ENCODE data around the gene IDUA. TPM values are rescaled to one million over a fixed set of nuclear protein-coding genes. Genes with fewer than 3 reads are reported as not detected.

Gene IDUA
- total and polyA plus RNA-seq, 10 of the 15 experiments (the other 5 are each of a cell fraction or from before 2014, with no cell fraction given): 0.05 to 7.6 (median 1.4) TPM; not detected in 1

DNA sequence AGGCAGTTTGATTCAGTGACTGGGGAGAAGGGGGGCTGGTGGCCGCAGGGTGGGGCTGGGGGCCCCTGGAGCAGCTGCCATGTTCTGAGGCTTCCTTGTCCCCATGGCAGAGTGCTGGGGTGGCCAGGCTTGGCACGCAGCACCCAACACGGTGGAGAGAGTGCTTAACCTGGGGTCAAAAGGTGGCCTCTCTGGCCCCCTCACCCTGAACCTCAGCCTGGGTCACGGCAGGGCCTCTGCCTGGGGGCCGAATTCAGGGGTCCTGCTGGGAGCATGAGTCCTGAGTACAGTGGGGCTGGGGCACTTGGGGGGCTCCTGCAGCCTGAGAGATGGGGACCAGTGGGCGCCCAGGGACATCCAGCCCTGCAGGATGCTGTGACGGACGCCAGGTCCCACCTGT, 44.5 kb downstream of the IDUA start:
- Histone ChIP-seq H3K4me1 (ENCODE audit: control insufficient read depth, insufficient read depth, low read length) (no peaks in the 10 kb centered on the region), H2AFZ (ENCODE audit: control insufficient read depth, low read depth, low read length) (no peak overlapping the region), H3K9ac (ENCODE audit: control insufficient read depth, insufficient read depth, low read length) (no peak overlapping the region), H3K9me3 (replicated peaks; ENCODE audit: control insufficient read depth, insufficient read depth, low read length) (no peaks in the 10 kb centered on the region), H3K4me2 (ENCODE audit: control insufficient read depth, insufficient read depth) (no peak overlapping the region), H3K36me3 (ENCODE audit: control insufficient read depth in 2 of 2, insufficient read depth in 2 of 2, low read length in 1 of 2) (no peaks in the 10 kb centered on the region), H3K27me3 (replicated peaks in 1 of 2; ENCODE audit: control insufficient read depth in 2 of 2, insufficient read depth in 2 of 2, low read length in 1 of 2) (no peaks in the 10 kb centered on the region), H3K27ac (ENCODE audit: control insufficient read depth, insufficient read depth) (no peak overlapping the region), H4K20me1 (ENCODE audit: control insufficient read depth, insufficient read depth) (no peaks in the 10 kb centered on the region), H3K4me3 (no peak overlapping the region), H3K79me2 (ENCODE audit: control insufficient read depth, insufficient read depth, low read length) (no peaks in the 10 kb centered on the region)
- RAD21 ChIA-PET (ENCODE audit: unreplicated experiment): no interaction called here
- 20% methylated on average over 7 of the region's 8 CpGs for WGBS (ENCODE audit: insufficient coverage, insufficient replicate concordance, low lambda C conversion rate, missing lambda C conversion rate)
- no peak for ATAC-seq
- SMC1A ChIA-PET (ENCODE audit: uncharacterized antibody, unreplicated experiment): no interaction called here
- in situ Hi-C loops (cut with MboI): no loop called here
- BruUV-seq (replicated peaks): no TSS peak
- no peak for TF ChIP-seq YBX1 (IDR thresholded peaks at IDR 0.05)
- no peak for TF ChIP-seq POLR2AphosphoS2 (IDR thresholded peaks at IDR 0.05; ENCODE audit: low read depth, low read length)
- no peak for DNase-seq (ENCODE audit: low read depth, low spot score)
- intact Hi-C loops (cut with micrococcal nuclease; ENCODE audit: unreplicated experiment): no loop called here
- no peak for FAIRE-seq
- CTCF ChIA-PET: no interaction called here
- POLR2A ChIA-PET: no interaction called here

DNA sequence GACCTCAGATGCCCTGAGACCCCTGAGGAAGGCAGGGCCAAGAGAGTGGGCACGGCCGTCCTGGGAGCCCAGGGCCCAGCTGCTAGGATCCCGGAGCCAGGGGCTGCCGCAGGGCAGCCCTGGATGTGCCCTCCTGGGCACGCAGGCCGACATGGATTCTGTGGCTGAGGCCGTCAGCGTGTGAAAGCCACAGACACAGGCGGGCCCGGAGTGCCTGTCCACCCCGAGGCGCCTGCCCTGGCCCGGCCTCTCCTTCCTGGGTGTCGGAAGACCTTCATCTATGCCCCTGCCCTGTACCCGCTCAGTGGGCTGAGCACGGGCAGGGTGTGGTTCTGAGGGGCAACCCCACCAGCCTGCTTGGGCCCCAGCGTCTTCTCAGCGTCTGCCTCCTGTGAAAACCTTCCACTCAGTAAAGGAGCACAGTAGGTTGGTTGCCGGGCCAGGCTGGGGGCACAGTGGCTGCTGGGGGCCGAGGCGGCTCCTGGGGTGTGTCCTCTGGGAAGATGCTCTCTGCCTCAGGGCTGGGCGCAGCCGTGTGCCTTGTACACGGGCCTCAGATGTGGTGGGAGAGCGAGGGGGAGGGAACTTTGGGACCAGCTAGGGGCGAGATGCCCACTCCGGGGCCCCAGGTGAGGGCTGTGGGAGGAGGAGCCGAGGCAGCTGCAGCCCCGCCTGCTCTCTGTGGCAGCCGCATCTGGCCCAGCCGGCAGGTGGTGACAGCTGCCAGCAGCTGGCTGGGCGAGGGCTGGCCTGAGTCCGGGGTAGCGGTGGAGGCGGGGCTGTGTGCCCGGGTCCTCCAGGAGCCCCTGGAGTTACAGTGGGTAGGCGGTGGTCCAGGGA, 45.3 kb downstream of the IDUA start:
- no peaks in the 10 kb centered on the region for H3K9me3 ChIP-seq (replicated peaks; ENCODE audit: control insufficient read depth, insufficient read depth, low read length)
- no peaks in the 10 kb centered on the region for H4K20me1 ChIP-seq (ENCODE audit: control insufficient read depth, insufficient read depth)
- H3K27ac ChIP-seq (ENCODE audit: control insufficient read depth, insufficient read depth): no peak overlapping the region
- in situ Hi-C loops (cut with MboI) (no loop called here), intact Hi-C loops (cut with micrococcal nuclease; ENCODE audit: unreplicated experiment) (no loop called here)
- no peaks in the 10 kb centered on the region for H3K4me1 ChIP-seq (ENCODE audit: control insufficient read depth, insufficient read depth, low read length)
- CTCF ChIA-PET: no interaction called here
- no peak overlapping the region for H3K9ac ChIP-seq (ENCODE audit: control insufficient read depth, insufficient read depth, low read length)
- no peak overlapping the region for H3K4me3 ChIP-seq
- no peaks in the 10 kb centered on the region for H3K79me2 ChIP-seq (ENCODE audit: control insufficient read depth, insufficient read depth, low read length)
- peak; percentile 55 for ATAC-seq
- H3K36me3 ChIP-seq (ENCODE audit: control insufficient read depth in 2 of 2, insufficient read depth in 2 of 2, low read length in 1 of 2): no peaks in the 10 kb centered on the region
- no peak overlapping the region for H3K4me2 ChIP-seq (ENCODE audit: control insufficient read depth, insufficient read depth)
- H2AFZ ChIP-seq (ENCODE audit: control insufficient read depth, low read depth, low read length): no peak overlapping the region
- SMC1A ChIA-PET (ENCODE audit: uncharacterized antibody, unreplicated experiment): no interaction called here
- peak; percentile 91 for TF ChIP-seq TCF3 (IDR thresholded peaks at IDR 0.05; ENCODE audit: borderline replicate concordance, insufficient read depth, low read depth, low read length)
- peak; percentile 79 for TF ChIP-seq TCF12 (IDR thresholded peaks at IDR 0.05; ENCODE audit: low read depth, low read length)
- no peak for TF ChIP-seq SPI1 (IDR thresholded peaks at IDR 0.05; ENCODE audit: borderline replicate concordance, insufficient read depth, low read depth, low read length)
- no peak for TF ChIP-seq SMAD1 (IDR thresholded peaks at IDR 0.05; ENCODE audit: low read depth, partially characterized antibody)
- TF ChIP-seq, protein P1, sequence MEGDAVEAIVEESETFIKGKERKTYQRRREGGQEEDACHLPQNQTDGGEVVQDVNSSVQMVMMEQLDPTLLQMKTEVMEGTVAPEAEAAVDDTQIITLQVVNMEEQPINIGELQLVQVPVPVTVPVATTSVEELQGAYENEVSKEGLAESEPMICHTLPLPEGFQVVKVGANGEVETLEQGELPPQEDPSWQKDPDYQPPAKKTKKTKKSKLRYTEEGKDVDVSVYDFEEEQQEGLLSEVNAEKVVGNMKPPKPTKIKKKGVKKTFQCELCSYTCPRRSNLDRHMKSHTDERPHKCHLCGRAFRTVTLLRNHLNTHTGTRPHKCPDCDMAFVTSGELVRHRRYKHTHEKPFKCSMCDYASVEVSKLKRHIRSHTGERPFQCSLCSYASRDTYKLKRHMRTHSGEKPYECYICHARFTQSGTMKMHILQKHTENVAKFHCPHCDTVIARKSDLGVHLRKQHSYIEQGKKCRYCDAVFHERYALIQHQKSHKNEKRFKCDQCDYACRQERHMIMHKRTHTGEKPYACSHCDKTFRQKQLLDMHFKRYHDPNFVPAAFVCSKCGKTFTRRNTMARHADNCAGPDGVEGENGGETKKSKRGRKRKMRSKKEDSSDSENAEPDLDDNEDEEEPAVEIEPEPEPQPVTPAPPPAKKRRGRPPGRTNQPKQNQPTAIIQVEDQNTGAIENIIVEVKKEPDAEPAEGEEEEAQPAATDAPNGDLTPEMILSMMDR (IDR thresholded peaks at IDR 0.05 in 2 of 3, conservative IDR thresholded peaks at IDR 0.05 in 1 of 3; ENCODE audit: control insufficient read depth in 2 of 3, extremely low read depth in 1 of 3, insufficient read depth in 1 of 3, low read depth in 3 of 3, low read length in 3 of 3): peak in 1 of 3 experiments; percentile 17; a peak in 2 of 6 replicates
- no peak for TF ChIP-seq YBX1 (IDR thresholded peaks at IDR 0.05)
- 0 out of 2 replicates have a peak, but pooled peaks have one; percentile 17 for TF ChIP-seq RAD21 (IDR thresholded peaks at IDR 0.05; ENCODE audit: insufficient read depth, low read depth, low read length)
- RAD21 ChIA-PET (ENCODE audit: unreplicated experiment): no interaction called here
- FAIRE-seq: no peak
- 27% methylated on average over 37 of the region's 37 CpGs for WGBS (ENCODE audit: insufficient coverage, insufficient replicate concordance, low lambda C conversion rate, missing lambda C conversion rate)
- POLR2A ChIA-PET: no interaction called here
- no peak for DNase-seq (ENCODE audit: low read depth, low spot score)
- H3K27me3 ChIP-seq (replicated peaks in 1 of 2; ENCODE audit: control insufficient read depth in 2 of 2, insufficient read depth in 2 of 2, low read length in 1 of 2): no peaks in the 10 kb centered on the region
- no TSS peak for BruUV-seq (replicated peaks)

All from GM12878 (cell line).